T1000 (cell line): ENCODE data around the gene SPAG17.
A peak's percentile ranks its signal among the peaks of the same experiment; 100 is the strongest.

Experiments
- DNase-seq: peaks from one replicate; lab custom pipeline; 2025; ENCODE audit warnings: mixed read lengths; lab: John Stamatoyannopoulos, UW

SPAG17 gene

GRCh38 chr1:118118873-118119463, 66.1 kb downstream of the SPAG17 start:
- DNase-seq: no peak

GRCh38 chr1:118118469-118118868, 66.6 kb downstream of the SPAG17 start:
- DNase-seq: no peak

- DNase-seq: no peak
Measured at GRCh38 chr1:118117521-118117920, 67.5 kb downstream of the SPAG17 start.

- no peak for DNase-seq
Measured at GRCh38 chr1:118116909-118117308, 68.1 kb downstream of the SPAG17 start.

GRCh38 chr1:118116401-118116800, 68.6 kb downstream of the SPAG17 start:
- DNase-seq: no peak

- DNase-seq: no peak
Measured at GRCh38 chr1:118115567-118116295, 69.3 kb downstream of the SPAG17 start.

- DNase-seq: no peak
Measured at GRCh38 chr1:118113261-118113660, 71.8 kb downstream of the SPAG17 start.

GRCh38 chr1:118110580-118110979, 74.4 kb downstream of the SPAG17 start:
- no peak for DNase-seq

GRCh38 chr1:118104951-118105350, 80.1 kb downstream of the SPAG17 start:
- no peak for DNase-seq

GRCh38 chr1:118102445-118102844, 82.6 kb downstream of the SPAG17 start:
- DNase-seq: no peak

GRCh38 chr1:118101999-118102398, 83.0 kb downstream of the SPAG17 start:
- no peak for DNase-seq

GRCh38 chr1:118101515-118101844, 83.5 kb downstream of the SPAG17 start:
- peak; percentile 51 for DNase-seq

- DNase-seq: no peak
Measured at GRCh38 chr1:118100686-118101514, 84.1 kb downstream of the SPAG17 start.

GRCh38 chr1:118099686-118100085, 85.3 kb downstream of the SPAG17 start:
- DNase-seq: no peak

GRCh38 chr1:118097622-118098348, 87.2 kb downstream of the SPAG17 start:
- DNase-seq: no peak

GRCh38 chr1:118093017-118093416, 92.0 kb downstream of the SPAG17 start:
- DNase-seq: no peak

- DNase-seq: no peak
Measured at GRCh38 chr1:118090130-118090529, 94.9 kb downstream of the SPAG17 start.

GRCh38 chr1:118085365-118085764, 99.7 kb downstream of the SPAG17 start:
- no peak for DNase-seq

- DNase-seq: no peak
Measured at GRCh38 chr1:118084400-118084799, 100.6 kb downstream of the SPAG17 start.

- no peak for DNase-seq
Measured at GRCh38 chr1:118082984-118083383, 102.0 kb downstream of the SPAG17 start.

GRCh38 chr1:118081387-118081786, 103.6 kb downstream of the SPAG17 start:
- no peak for DNase-seq

- DNase-seq: no peak
Measured at GRCh38 chr1:118077331-118078045, 107.5 kb downstream of the SPAG17 start.
